ENCODE results near the gene PGPEP1.
A peak's percentile ranks its signal among the peaks of the same experiment; 100 is the strongest.

Gene PGPEP1

GRCh38 chr19:18351544-18351943 is 11.1 kb downstream of the PGPEP1 start:
- no peak for TF ChIP-seq TAF1 (IDR thresholded peaks at IDR 0.05; ENCODE audit: low read depth)
- no peak for TF ChIP-seq YY1 (IDR thresholded peaks at IDR 0.05; ENCODE audit: low read depth)
- TF ChIP-seq, protein P1, sequence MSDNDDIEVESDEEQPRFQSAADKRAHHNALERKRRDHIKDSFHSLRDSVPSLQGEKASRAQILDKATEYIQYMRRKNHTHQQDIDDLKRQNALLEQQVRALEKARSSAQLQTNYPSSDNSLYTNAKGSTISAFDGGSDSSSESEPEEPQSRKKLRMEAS (IDR thresholded peaks at IDR 0.05): no peak
- no peak for TF ChIP-seq CEBPB (IDR thresholded peaks at IDR 0.05)
- no peak for TF ChIP-seq FOXM1 (IDR thresholded peaks at IDR 0.05; ENCODE audit: borderline replicate concordance, low read depth)
- no peak for TF ChIP-seq CREB1 (IDR thresholded peaks at IDR 0.05; ENCODE audit: low read depth)
- no peak for TF ChIP-seq EP300 (IDR thresholded peaks at IDR 0.05; ENCODE audit: borderline replicate concordance)
- no peak for TF ChIP-seq TEAD4 (IDR thresholded peaks at IDR 0.05)
- TF ChIP-seq, protein P2, sequence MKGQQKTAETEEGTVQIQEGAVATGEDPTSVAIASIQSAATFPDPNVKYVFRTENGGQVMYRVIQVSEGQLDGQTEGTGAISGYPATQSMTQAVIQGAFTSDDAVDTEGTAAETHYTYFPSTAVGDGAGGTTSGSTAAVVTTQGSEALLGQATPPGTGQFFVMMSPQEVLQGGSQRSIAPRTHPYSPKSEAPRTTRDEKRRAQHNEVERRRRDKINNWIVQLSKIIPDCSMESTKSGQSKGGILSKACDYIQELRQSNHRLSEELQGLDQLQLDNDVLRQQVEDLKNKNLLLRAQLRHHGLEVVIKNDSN (IDR thresholded peaks at IDR 0.05): no peak
- TF ChIP-seq NFIC (IDR thresholded peaks at IDR 0.05): no peak
- TF ChIP-seq RAD21 (IDR thresholded peaks at IDR 0.05; ENCODE audit: low read depth): no peak
- TF ChIP-seq REST (IDR thresholded peaks at IDR 0.05; ENCODE audit: low read depth): no peak
- no peak for TF ChIP-seq ZBTB7A (IDR thresholded peaks at IDR 0.05; ENCODE audit: low read depth)
- TF ChIP-seq TCF12 (IDR thresholded peaks at IDR 0.05; ENCODE audit: low read depth): no peak
- TF ChIP-seq EGR1 (IDR thresholded peaks at IDR 0.05): no peak

GRCh38 chr19:18353378-18354005 is 13.1 kb downstream of the PGPEP1 start:
- TF ChIP-seq FOXM1 (IDR thresholded peaks at IDR 0.05; ENCODE audit: borderline replicate concordance, low read depth): no peak
- TF ChIP-seq CEBPB (IDR thresholded peaks at IDR 0.05): peak; percentile 84
- no peak for TF ChIP-seq CREB1 (IDR thresholded peaks at IDR 0.05; ENCODE audit: low read depth)

- TF ChIP-seq, protein P1 (IDR thresholded peaks at IDR 0.05): no peak
- no peak for TF ChIP-seq EGR1 (IDR thresholded peaks at IDR 0.05)
- no peak for TF ChIP-seq EP300 (IDR thresholded peaks at IDR 0.05; ENCODE audit: borderline replicate concordance)
- TF ChIP-seq, protein P2 (IDR thresholded peaks at IDR 0.05): no peak
- no peak for TF ChIP-seq NFIC (IDR thresholded peaks at IDR 0.05)
- TF ChIP-seq ZBTB7A (IDR thresholded peaks at IDR 0.05; ENCODE audit: low read depth): no peak
- no peak for TF ChIP-seq YY1 (IDR thresholded peaks at IDR 0.05; ENCODE audit: low read depth)
- no peak for TF ChIP-seq TCF12 (IDR thresholded peaks at IDR 0.05; ENCODE audit: low read depth)
- no peak for TF ChIP-seq TEAD4 (IDR thresholded peaks at IDR 0.05)
- no peak for TF ChIP-seq REST (IDR thresholded peaks at IDR 0.05; ENCODE audit: low read depth)
- TF ChIP-seq RAD21 (IDR thresholded peaks at IDR 0.05; ENCODE audit: low read depth): no peak
- no peak for TF ChIP-seq CREB1 (IDR thresholded peaks at IDR 0.05; ENCODE audit: low read depth)
- TF ChIP-seq FOXM1 (IDR thresholded peaks at IDR 0.05; ENCODE audit: borderline replicate concordance, low read depth): no peak
- TF ChIP-seq CEBPB (IDR thresholded peaks at IDR 0.05): no peak
- no peak for TF ChIP-seq TAF1 (IDR thresholded peaks at IDR 0.05; ENCODE audit: low read depth)
Observed at GRCh38 chr19:18357041-18357440, 16.6 kb downstream of the PGPEP1 start.

- TF ChIP-seq FOXM1 (IDR thresholded peaks at IDR 0.05; ENCODE audit: borderline replicate concordance, low read depth) (no peak), REST (IDR thresholded peaks at IDR 0.05; ENCODE audit: low read depth) (no peak), YY1 (IDR thresholded peaks at IDR 0.05; ENCODE audit: low read depth) (no peak), CEBPB (IDR thresholded peaks at IDR 0.05) (no peak), CREB1 (IDR thresholded peaks at IDR 0.05; ENCODE audit: low read depth) (no peak), NFIC (IDR thresholded peaks at IDR 0.05) (no peak)
- TF ChIP-seq, protein P2 (IDR thresholded peaks at IDR 0.05): no peak
- TF ChIP-seq, protein P1 (IDR thresholded peaks at IDR 0.05): no peak
Observed at GRCh38 chr19:18361646-18362045, 21.2 kb downstream of the PGPEP1 start.
